A673 (cell line): ENCODE data around the gene INSRR.

Source experiments
- EZH2 ChIP-seq: fragments of 200-600 bp; sonication (generic); IDR thresholded peaks from 2 replicates; pipeline ENCODE4 v1.6.1; 2017; ENCODE audit warnings: borderline replicate concordance, low read depth, mild to moderate bottlenecking, mixed read lengths, antibody characterized with exemption, low read length; ENCODE audit not compliant: poor library complexity, severe bottlenecking
- TF ChIP-seq, protein P1 (sequence below): fragments of 300-800, 200-600 bp; sonication (generic); conservative IDR thresholded peaks from 2 replicates; pipeline ENCODE4 v1.5.1; 2017; ENCODE audit warnings: low read depth, mild to moderate bottlenecking, antibody characterized with exemption, low read length, moderate library complexity, mixed read lengths

DNA sequence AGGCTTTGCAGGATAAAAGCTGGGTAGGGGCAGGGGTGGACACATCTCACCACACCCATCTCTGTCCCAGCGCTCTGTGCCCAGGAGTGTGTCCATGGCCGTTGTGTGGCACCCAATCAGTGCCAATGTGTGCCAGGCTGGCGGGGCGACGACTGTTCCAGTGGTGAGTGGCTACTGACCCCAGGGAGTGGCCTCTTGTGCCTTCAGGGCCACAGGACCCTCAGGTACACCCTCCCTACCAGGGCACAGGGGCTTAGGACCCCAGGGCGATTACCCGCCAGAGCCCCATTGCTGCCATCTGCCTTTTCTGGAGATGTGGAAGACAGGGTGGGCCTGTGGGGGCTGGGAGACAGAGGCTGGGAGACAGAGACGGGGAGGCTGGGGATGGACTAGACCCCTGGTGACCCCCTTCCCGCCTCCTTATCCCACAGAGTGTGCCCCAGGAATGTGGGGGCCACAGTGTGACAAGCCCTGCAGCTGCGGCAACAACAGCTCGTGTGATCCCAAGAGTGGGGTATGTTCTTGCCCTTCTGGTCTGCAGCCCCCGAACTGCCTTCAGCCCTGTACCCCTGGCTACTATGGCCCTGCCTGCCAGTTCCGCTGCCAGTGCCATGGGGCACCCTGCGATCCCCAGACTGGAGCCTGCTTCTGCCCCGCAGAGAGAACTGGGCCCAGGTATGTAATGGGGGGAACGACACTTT is 47.4 kb upstream of the INSRR start:
- TF ChIP-seq, protein P1, sequence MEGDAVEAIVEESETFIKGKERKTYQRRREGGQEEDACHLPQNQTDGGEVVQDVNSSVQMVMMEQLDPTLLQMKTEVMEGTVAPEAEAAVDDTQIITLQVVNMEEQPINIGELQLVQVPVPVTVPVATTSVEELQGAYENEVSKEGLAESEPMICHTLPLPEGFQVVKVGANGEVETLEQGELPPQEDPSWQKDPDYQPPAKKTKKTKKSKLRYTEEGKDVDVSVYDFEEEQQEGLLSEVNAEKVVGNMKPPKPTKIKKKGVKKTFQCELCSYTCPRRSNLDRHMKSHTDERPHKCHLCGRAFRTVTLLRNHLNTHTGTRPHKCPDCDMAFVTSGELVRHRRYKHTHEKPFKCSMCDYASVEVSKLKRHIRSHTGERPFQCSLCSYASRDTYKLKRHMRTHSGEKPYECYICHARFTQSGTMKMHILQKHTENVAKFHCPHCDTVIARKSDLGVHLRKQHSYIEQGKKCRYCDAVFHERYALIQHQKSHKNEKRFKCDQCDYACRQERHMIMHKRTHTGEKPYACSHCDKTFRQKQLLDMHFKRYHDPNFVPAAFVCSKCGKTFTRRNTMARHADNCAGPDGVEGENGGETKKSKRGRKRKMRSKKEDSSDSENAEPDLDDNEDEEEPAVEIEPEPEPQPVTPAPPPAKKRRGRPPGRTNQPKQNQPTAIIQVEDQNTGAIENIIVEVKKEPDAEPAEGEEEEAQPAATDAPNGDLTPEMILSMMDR: no peak
- TF ChIP-seq EZH2: no peak
